Inferior parietal cortex (tissue), 1 donor: ENCODE measurements around the gene RIPOR2.
A peak's percentile ranks its signal among the peaks of the same experiment; 100 is the strongest.
"Not testable (repeated sequence)": the region's sequence is repeated elsewhere in the genome, so short reads cannot be mapped to it uniquely, and the experiment has no call there.

Experiments used
- DNase-seq: peaks from one replicate; pipeline ENCODE4 v3.0.0-alpha.2; 2016; ENCODE audit errors: extremely low spot score

RIPOR2 gene

GRCh38 chr6:24905483-24905882, 30.3 kb downstream of the RIPOR2 start:
- DNase-seq: no peak

DNA sequence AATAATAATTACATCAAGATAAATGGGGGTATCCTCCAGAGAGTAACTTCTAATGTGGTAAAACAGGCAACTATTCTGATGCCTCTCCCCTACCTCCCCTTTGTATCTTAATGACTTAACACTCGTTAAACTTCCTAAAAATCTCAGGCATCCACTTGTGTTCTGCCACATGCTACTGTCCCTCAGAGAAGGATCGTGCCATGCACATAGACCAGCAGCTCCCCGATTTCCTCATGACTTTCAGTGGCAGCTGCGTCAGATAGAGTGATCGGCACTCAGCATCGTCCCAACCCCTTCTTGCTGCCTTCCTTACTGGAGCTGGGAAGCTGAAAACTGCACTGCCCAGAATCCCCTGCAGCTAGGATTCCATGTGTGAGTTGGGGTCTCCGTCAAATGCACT, 32.1 kb downstream of the RIPOR2 start:
- no peak for DNase-seq

GRCh38 chr6:24902782-24903181, 33.0 kb downstream of the RIPOR2 start:
- no peak for DNase-seq

DNA sequence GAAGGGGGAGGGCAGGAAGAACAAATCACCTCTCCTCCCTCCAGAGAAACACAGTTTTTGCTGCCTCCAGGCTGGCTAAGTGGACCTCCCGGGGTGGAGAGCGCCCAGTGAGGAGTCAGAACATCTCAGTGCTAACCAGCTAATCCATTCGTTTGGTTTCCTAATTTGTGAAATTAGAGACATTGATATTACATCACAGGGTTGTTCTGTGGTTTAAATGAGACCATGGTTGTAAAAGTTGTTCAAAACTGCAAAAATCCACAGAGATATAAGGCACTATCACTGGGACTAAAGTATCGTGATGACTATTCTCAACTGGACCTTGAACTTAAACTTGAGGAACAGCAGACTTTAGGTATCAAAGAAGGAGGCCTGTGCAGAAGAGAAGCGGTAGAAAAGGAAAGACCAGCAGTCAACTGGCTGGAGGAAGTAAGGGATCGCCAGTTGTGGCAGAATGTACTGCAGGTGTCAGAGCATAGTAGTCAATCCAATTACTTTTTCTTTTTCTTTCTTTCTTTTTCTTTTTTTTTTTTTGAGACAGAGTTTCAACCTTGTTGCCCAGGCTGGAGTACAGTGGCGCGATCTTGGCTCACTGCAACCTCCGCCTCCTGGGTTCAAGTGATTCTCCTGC, 33.9 kb downstream of the RIPOR2 start:
- no peak for DNase-seq

- no peak for DNase-seq
Measured at GRCh38 chr6:24900917-24901697, 34.7 kb downstream of the RIPOR2 start.

DNA sequence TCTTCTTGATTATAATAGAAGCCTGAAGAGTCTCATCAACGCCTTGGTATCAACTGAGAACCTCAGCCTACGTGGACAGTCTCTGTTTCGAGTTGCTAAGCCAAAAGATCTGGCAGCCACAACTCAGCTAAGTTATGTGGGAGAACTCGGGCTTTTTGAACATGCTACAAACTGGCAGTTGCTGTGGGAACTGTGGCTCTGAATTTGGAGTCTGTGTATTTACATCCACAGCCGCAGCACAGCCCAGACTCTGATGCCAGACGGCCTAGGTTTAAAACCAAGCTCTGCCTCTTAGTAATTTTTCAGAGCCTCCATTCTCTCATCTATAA, 35.8 kb downstream of the RIPOR2 start:
- peak; percentile 35 for DNase-seq

DNA sequence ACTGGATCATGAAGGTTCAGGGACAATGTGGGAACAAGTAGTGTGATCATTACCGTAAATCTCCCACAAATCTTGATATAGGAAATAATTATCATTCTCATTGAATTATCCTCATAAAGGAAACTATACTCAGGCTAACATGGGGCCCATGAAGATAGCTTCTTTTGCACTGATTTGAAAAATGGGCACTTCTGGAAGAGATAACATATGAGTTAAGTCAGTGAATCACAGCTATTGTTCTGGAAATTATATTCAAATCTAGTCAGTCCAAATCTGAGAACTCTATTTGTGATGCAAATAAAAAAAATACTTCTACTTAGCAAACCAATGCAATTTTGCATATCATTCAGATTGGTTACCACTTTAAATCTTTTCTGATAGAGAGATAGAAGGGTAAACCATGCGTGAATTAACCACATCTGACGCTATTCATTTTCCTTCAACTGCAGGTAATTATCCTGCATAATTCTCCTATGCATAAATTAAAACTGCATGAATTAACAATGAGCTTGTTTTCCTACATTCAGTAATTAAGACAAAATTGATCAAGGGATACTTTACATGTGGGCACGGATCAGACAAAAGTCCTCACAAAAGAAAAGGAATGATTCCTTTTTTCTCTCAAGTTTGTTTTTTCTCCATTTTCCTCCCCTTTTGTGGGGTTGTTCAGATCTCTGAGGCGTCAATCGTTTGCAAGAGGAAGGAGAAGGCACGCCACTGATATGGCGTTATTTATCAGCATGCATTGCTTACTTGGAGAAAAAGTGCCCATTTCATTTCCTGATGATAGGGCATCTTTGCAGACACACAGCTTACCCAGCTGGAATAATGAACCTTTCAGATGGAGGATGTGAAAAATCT, 36.4 kb downstream of the RIPOR2 start:
- DNase-seq: no peak

DNA sequence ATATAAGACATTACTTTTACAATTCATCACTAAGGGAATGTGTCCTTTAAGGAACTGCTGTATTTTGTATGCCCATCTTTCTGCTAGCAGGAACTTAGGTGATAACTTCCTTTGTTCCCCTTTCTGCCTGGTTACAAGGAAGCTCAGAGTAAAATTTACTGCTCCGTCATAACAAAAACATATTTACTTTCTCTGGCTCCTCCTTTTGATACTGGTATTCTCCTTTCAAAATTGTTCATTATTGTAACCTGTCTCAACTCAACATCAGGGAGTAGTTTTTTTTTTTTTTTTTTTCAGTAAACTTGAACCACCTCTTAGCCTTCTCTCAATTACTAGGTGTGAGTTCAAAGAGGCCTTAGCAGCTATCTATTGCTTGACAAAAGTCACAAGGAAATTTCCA, 37.1 kb downstream of the RIPOR2 start:
- DNase-seq: no peak

DNA sequence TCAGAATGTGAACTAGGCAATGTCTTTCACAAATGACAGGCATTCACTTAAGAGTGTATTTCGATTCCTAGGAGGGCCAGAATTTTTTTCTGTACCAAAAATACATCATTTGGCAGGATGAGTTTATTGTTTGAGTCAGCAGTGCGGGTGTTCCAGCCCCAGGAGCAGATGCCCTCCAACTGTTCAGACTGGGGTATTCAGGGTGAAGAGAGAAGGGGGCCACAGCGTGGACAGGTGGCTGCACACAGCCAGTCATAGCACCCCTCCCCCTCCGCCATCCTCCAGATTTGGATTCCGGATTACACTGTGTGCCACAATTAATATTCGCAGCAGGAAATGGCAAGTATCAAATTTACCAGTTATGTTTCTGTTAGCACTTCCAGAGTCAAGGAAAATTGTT, 38.6 kb downstream of the RIPOR2 start:
- no peak for DNase-seq

- DNase-seq: no peak
Measured at GRCh38 chr6:24893342-24893850, 42.4 kb downstream of the RIPOR2 start.

GRCh38 chr6:24891004-24891403, 44.8 kb downstream of the RIPOR2 start:
- no peak for DNase-seq

GRCh38 chr6:24890471-24890870, 45.3 kb downstream of the RIPOR2 start:
- DNase-seq: no peak

GRCh38 chr6:24888715-24889370, 46.9 kb downstream of the RIPOR2 start:
- DNase-seq: no peak

GRCh38 chr6:24887545-24888140, 48.1 kb downstream of the RIPOR2 start:
- no peak for DNase-seq

- no peak for DNase-seq
Measured at GRCh38 chr6:24883618-24884017, 52.1 kb downstream of the RIPOR2 start.

DNA sequence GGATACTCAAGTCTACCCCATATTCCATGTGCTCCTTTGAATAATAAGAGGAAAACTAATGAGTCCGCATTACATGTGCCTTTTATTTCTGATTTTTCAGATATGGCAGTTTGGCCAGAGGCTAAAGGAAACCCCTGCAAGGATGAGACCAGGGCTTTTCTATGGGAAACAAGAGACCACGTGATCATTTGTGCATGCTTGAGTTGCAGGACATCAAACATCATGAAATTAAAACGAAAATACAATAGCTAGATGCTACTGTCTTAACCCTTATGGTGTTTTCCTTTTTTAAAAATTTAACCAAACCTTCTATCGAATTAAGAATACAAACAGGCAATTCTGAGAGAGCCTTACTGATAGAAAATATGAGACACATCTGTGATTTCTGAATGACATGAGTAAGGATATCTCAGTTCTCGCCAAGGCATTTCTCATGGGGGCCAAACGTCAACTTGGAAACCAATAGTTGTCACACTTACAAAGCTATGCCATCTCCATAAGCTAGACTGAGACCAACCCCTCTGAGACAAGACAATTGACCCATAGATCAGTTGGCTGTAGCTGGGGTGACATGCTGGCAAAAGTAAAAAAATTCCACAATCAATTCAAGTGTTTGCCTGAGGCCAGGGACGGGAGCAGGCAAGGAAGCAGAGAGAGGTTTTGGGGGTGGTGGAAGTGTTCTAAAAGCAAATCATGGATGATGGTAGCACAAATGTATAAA, 52.8 kb downstream of the RIPOR2 start:
- DNase-seq: no peak

GRCh38 chr6:24882295-24882694, 53.5 kb downstream of the RIPOR2 start:
- DNase-seq: no peak

DNA sequence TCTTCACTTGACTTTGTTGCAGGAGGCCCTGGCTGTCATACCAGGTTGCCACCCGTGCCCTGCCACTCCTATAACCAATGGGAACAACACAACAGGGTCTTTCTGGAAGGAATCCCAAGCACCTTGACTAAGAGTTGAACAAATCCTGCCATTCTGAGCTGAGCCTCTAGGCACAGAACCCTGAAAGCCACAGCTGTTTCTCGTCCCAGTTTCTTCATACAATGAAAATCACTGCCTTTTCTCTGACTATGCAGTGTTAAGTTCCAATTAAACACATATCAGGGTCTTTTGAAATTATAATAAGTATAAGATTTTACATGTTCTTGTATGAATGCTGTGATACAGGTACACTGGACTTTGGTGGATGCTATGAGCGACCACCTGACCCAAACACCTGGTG, 54.4 kb downstream of the RIPOR2 start:
- DNase-seq: no peak

DNA sequence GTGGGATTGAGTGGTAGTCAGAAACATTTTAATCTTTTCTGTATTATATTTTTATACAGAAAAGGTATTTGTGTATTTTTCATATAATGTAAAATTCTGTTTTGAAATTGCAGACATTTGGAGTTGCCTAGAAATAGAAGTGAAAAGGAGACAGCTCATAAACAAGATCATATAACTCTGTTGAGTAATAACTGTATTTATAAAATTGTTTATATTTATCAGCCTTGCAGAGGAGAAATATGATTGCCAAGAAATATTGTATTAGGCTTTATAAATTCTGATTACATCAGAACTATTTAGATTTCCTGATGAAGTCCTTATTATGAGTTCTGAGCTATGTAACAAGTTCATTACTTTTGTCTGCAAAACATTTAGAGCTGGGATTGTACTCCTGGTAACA, 55.3 kb downstream of the RIPOR2 start:
- no peak for DNase-seq

DNA sequence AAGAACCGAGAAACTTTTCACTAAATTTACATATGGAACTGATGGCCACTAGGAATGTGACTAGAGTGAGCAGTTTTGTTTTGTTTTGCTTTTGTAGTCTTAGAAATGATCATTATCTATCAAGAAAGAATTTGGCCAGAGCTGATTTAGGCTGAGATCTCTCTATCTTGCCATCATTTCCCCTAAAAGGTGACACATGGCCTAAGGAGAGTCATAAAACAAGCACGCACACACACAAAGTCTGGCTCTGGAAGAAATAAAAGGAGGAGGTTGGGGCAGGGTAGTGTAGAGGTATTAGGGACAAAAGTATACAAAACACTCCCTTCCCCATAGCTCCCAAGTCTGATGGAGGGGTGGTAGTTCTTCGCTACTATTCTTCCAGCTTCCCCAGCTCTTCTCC, 56.4 kb downstream of the RIPOR2 start:
- DNase-seq: no peak

GRCh38 chr6:24877747-24878146, 58.0 kb downstream of the RIPOR2 start:
- not testable (repeated sequence) for DNase-seq
